ENCODE data around the gene CDK11A.

- TF ChIP-seq POLR2A (IDR thresholded peaks at IDR 0.05) = no peak
- TF ChIP-seq, protein P1, sequence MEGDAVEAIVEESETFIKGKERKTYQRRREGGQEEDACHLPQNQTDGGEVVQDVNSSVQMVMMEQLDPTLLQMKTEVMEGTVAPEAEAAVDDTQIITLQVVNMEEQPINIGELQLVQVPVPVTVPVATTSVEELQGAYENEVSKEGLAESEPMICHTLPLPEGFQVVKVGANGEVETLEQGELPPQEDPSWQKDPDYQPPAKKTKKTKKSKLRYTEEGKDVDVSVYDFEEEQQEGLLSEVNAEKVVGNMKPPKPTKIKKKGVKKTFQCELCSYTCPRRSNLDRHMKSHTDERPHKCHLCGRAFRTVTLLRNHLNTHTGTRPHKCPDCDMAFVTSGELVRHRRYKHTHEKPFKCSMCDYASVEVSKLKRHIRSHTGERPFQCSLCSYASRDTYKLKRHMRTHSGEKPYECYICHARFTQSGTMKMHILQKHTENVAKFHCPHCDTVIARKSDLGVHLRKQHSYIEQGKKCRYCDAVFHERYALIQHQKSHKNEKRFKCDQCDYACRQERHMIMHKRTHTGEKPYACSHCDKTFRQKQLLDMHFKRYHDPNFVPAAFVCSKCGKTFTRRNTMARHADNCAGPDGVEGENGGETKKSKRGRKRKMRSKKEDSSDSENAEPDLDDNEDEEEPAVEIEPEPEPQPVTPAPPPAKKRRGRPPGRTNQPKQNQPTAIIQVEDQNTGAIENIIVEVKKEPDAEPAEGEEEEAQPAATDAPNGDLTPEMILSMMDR (IDR thresholded peaks at IDR 0.05) = no peak
Measured at GRCh38 chr1:1684031-1684681, 40.0 kb downstream of the CDK11A start.

All from body of pancreas (tissue), 4 donors.